Measurements from ENCODE around the gene NPC1. TPM values are rescaled to one million over a fixed set of nuclear protein-coding genes. Genes with fewer than 3 reads are reported as not detected.

NPC1 gene
- total and polyA plus RNA-seq, 2 of the 8 experiments (the other 6 are each of a cell fraction or from before 2014, with no cell fraction given): 34.1 to 39.5 TPM

GRCh38 chr18:23580677-23581367 lies 5.5 kb downstream of the NPC1 start:
- no peak overlapping the region for H2AK5ac ChIP-seq (ENCODE audit: low read depth, low read length)
- H2AFZ ChIP-seq (ENCODE audit: low read length): no peak overlapping the region
- no peak overlapping the region for H4K5ac ChIP-seq (ENCODE audit: insufficient read length, low read depth, low read length)
- H3K14ac ChIP-seq (ENCODE audit: insufficient read length): no peak overlapping the region
- no peak overlapping the region for H4K91ac ChIP-seq (replicated peaks; ENCODE audit: insufficient read length, low read length)
- H2BK20ac ChIP-seq (ENCODE audit: low read length): no peak overlapping the region
- H3K4me1 ChIP-seq (replicated peaks in 1 of 4; ENCODE audit: control insufficient read depth in 3 of 4, insufficient read depth in 4 of 4, low read length in 3 of 4): peaks cover 0 to 3% (median 1%) of the 10 kb centered on the region in 4 experiments; a peak in 2 of 7 replicates
- H3K79me1 ChIP-seq (ENCODE audit: low read depth, low read length): peaks cover 11% of the 10 kb centered on the region
- TF ChIP-seq BCL11A (IDR thresholded peaks at IDR 0.05; ENCODE audit: low read depth in 2 of 2, low read length in 2 of 2) (no peak), YY1 (IDR thresholded peaks at IDR 0.05; ENCODE audit: low read depth, low read length) (no peak), CBX5 (IDR thresholded peaks at IDR 0.05; ENCODE audit: low read depth, low read length) (no peak)
- peaks cover 6% of the 10 kb centered on the region for H3K23me2 ChIP-seq (ENCODE audit: low read depth, low read length)
- no peak for FAIRE-seq
- no peak overlapping the region for H3K23ac ChIP-seq (ENCODE audit: insufficient read length)
- H2BK12ac ChIP-seq (ENCODE audit: low read depth, low read length): no peak overlapping the region
- H4K8ac ChIP-seq (ENCODE audit: extremely low read depth, insufficient read depth, low read length): no peak overlapping the region
- H3K9ac ChIP-seq (replicated peaks in 1 of 4; ENCODE audit: extremely low read depth in 1 of 4, low read depth in 3 of 4, low read length in 3 of 4): no peak overlapping the region
- H3K4me3 ChIP-seq (ENCODE audit: extremely low read depth in 1 of 4, insufficient read depth in 2 of 4, low read depth in 3 of 4, low read length in 4 of 4): no peak overlapping the region
- H3K27me3 ChIP-seq (replicated peaks in 1 of 4; ENCODE audit: control insufficient read depth in 3 of 4, extremely low read depth in 1 of 4, insufficient read depth in 3 of 4, low read length in 3 of 4): no peaks in the 10 kb centered on the region
- H3K27ac ChIP-seq (ENCODE audit: low read depth, low read length): no peak overlapping the region
- 90% methylated on average over 6 of the region's 6 CpGs; no CpG with 5 or more reads in 1 of the 2 experiments for WGBS, 2 experiments (ENCODE audit: extremely low coverage in 1 of 2, insufficient coverage in 1 of 2, insufficient read length in 1 of 2, insufficient replicate concordance in 2 of 2, low coverage in 1 of 2, low lambda C conversion rate in 2 of 2, missing lambda C conversion rate in 1 of 2)
- H3K4ac ChIP-seq (replicated peaks; ENCODE audit: insufficient read length, low read depth, low read length): no peak overlapping the region
- peaks cover 0 to 4% of the 10 kb centered on the region in 2 experiments for H4K20me1 ChIP-seq (replicated peaks in 1 of 2; ENCODE audit: control insufficient read depth in 1 of 2, insufficient read depth in 2 of 2, low read length in 2 of 2)
- no peak for DNase-seq (ENCODE audit: low read depth in 1 of 2, low spot score in 2 of 2)
- no peak overlapping the region for H3K4me2 ChIP-seq (ENCODE audit: insufficient read depth in 1 of 2, low read depth in 2 of 2, low read length in 2 of 2)
- ChIA-PET POLR2A (ENCODE audit: partially characterized antibody) (interaction anchor here (0.5 to 1.4 kb wide), 3 partner anchors 8 to 558 kb away, joined by 4 to 5 read pairs (median 4); partner anchors contain the start of gene CABYR), CTCF (ENCODE audit: partially characterized antibody) (interaction anchor here (0.5 to 2.2 kb wide), 5 partner anchors 11 to 133 kb away, joined by 3 to 9 read pairs (median 3); no protein-coding TSS in a partner anchor)
- H2BK15ac ChIP-seq (ENCODE audit: low read length): no peak overlapping the region
- no peaks in the 10 kb centered on the region for H3K9me3 ChIP-seq (ENCODE audit: insufficient read depth in 2 of 2, low read depth in 1 of 2, low read length in 1 of 2)
- no peak overlapping the region for H2BK120ac ChIP-seq (replicated peaks; ENCODE audit: low read depth, low read length)
- peaks cover 0 to 6% (median 2%) of the 10 kb centered on the region in 4 experiments; a peak in 3 of 8 replicates for H3K36me3 ChIP-seq (ENCODE audit: control insufficient read depth in 2 of 4, insufficient read depth in 4 of 4, low read length in 3 of 4)
- H3K56ac ChIP-seq (replicated peaks; ENCODE audit: insufficient read length, low read depth, low read length): no peak overlapping the region
- H3K79me2 ChIP-seq (ENCODE audit: control insufficient read depth in 1 of 2, insufficient read depth in 2 of 2, low read length in 2 of 2): peaks cover 0 to 62% of the 10 kb centered on the region in 2 experiments; a peak in 2 of 4 replicates
- H3K18ac ChIP-seq (ENCODE audit: extremely low read depth, low read length): no peak overlapping the region
- no peak overlapping the region for H2BK5ac ChIP-seq (ENCODE audit: low read depth, low read length)

All from H1 (cell line).